GM19463 (cell line): ENCODE measurements around the gene TAS2R39.
"Not testable (repeated sequence)": the region's sequence is repeated elsewhere in the genome, so short reads cannot be mapped to it uniquely, and the experiment has no call there.

Experiments used
- ATAC-seq: cut with Tn5 transposase; IDR thresholded peaks from one replicate; pipeline ENCODE4 v1.9.1; 2021; ENCODE audit warnings: mild to moderate bottlenecking, moderate library complexity; ENCODE audit not compliant: unreplicated experiment

The TAS2R39 gene

DNA sequence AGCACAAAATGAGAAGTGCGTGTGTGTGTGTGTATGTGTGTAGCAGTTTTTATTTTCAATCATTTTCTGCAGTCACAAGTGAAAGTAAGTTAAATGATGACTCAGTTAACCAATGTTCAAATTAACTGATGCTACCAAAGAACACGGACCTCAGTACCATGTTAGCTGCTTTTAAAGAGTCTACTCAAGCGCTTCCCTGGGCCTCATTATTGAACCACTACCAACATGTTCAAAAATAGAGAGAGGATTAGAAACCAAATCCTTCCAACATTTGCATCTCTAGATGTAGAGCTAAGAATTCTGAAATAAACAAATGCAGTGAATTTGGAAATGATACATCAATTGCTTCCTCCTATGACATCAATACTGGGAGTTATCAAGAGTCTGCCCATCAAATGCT lies at the start of gene TAS2R39:
TAS2R39 (plus strand) TSS at position 396 of the 400 bp plus-strand sequence; CDS start at position 396, 0 bp downstream.
- no peak for ATAC-seq

DNA sequence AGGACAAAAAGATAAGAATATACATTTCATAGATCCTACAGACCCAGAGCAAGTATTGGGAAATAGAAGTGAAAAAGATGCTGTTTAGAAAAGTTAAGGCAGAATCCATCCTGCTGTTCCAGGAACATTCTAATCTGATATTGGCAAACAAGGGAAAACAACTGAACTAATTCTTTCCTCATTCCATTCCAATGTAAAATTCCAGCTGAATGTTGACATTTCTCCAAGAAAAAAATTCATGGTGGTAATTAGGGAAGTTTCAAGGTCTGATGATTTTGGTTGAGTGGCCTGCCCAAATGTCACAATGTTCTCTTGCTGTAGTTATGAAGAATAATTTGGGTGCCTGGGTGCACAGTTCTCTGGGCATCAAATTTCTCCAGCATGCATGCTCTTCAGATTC lies 36.1 kb upstream of the TAS2R39 start:
- ATAC-seq, result no peak

DNA sequence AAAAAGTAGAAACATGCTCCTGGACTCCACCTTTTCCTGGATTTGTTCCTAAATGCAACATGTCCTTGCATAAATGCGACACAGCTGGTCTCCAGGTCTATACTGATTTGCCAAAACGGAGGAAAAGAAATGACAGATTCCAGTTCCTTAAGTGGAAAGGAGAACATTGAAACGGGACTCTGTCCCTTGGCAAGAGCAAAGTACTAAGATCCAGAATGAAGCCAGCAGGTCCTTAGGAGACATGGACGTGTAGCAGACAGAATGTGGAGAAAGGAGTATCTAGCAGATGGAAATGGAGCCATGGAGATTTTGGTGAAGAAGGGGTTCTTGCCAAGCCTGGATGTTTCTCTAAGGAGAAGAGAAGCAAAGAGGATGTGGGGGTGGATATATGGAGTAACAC lies 35.2 kb upstream of the TAS2R39 start:
- no peak for ATAC-seq

DNA sequence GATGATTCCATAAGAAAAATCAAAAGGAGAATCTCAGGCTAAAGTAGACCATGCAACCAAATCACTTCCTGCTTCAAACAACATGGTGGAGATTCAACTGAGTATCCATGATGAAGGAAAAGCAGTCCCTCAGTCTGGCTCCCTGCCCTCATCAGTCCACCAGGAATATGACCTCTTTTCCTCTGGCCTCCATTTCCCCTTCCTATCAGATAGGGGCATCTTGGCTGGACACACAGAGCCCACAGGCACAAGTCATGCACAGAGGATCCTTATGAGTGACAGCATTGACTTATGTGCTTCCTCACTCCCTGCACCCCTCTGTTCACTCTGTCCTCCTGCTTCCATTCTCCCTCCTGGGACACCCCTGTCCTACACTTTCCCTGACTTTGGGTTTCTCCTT lies 34.6 kb upstream of the TAS2R39 start:
- no peak for ATAC-seq

DNA sequence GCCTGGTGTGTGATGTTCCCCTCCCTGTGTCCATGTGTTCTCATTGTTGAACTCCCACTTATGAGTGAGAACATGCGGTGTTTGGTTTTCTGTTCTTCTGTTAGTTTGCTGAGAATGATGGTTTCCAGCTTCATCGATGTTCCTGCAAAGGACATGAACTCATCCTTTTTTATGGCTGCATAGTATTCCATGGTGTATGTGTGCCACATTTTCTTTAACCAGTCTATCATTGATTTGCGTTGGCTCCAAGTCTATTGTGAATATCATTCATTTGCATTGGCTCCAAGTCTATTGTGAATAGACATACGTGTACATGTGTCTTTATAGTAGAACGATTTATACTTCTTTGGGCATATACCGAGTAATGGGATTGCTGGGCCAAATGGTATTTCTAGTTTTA lies 32.5 kb upstream of the TAS2R39 start:
- not testable (repeated sequence) for ATAC-seq

DNA sequence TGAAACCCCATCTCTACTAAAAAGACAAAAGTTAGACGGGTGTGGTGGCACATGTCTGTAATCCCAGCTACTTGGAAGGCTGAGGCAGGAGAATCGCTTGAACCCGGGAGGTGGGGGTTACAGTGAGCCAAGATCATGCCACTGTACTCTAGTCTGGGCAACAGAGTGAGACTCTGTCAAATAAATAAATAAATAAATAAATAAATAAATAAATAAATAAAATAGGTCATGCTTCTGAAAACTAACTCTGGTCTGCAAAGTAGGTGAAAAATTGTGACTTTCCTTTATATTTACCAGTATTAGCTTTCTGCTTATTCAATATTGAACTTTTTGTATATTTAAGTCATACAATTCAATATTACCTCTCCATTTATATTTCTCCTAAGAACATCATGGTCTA lies 24.6 kb upstream of the TAS2R39 start:
- ATAC-seq, result not testable (repeated sequence)

DNA sequence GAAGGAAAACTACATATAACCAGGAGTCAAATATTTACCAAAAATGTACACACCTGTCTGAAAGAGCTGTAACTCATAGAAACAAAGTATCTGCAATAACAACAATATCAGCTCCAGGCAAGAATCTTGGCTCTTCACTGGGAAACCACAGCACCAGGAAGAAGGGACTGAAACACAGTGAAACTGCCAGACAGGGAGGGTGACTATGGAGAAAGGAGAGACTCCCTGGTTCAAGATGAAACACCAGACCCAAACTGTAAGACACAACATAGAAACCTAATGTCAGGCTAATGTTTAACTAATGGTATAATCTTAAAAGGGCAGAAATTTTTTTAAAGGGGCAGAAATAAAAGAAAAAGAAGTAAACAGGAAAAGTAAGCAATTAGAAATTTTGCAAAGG lies 11.5 kb upstream of the TAS2R39 start:
- ATAC-seq, result no peak

DNA sequence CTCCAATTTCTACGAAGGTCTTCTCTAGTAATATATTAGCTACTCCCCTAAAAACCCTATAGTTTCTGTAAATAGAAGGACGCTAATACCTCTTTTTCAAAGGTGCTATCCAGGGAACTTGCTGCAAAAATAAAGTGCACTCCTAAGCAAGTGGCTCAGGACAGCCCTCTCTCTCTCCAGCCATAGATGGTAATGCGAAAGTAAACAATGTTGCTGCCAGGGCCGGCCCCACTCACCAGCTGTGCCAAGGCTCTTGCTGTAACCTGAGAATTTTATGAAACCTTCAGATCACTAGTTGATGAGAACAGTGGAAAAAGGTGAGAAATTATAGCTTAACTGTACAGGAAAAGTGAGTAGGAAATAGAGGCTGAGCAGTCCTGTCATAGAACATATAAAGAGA lies 10.9 kb upstream of the TAS2R39 start:
- ATAC-seq, result no peak

DNA sequence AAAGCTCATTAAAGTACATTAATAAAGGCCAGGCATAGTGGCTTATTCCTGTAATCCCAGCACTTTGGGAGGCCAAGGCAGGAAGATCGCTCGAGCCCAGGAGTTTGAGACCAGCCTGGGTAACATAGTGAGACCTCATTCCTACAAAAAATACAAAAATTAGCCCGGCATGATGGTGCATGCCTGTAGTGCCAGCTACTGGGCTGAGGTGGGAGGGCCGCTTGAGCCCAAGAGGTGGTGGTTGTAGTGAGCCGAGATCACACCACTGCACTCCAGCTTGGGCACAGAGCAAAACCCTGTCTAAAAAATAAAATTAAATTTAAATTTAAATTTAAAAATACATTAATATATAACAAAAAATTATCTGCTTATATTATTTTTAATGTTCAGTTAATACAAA lies 7.1 kb upstream of the TAS2R39 start:
- ATAC-seq, result no peak

DNA sequence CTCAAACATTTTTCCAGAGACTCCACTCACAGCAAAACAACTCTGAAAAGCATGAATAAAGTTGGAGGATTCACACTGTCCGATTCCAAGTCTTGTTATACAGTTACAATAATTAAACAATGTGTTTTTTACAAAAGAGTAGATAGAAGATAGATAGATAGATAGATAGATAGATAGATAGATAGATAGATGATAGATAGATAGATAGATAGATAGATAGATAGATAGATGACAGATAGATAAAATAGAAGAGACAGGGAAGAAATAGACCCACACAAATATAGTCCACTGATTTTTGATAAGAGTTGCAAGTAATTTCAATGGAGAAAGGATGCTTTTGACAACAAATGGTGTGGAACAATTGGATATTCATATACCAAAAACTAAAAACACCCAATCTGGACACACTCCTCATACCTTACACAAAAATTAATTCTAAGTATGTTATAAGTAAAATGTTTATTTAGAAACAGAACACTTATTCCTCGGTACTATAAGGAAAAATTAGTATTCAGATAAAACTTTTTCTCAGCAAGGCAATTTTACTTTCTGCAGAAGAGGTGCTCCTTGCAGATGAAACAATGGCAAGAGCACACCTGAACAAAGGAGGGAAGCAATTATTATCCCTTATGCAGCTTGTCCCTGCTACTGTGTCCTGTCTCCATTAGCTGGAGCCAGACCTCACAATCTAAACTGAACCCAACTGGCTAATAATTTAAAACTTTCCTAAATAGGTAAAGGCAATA lies 5.7 kb upstream of the TAS2R39 start:
- no peak for ATAC-seq

DNA sequence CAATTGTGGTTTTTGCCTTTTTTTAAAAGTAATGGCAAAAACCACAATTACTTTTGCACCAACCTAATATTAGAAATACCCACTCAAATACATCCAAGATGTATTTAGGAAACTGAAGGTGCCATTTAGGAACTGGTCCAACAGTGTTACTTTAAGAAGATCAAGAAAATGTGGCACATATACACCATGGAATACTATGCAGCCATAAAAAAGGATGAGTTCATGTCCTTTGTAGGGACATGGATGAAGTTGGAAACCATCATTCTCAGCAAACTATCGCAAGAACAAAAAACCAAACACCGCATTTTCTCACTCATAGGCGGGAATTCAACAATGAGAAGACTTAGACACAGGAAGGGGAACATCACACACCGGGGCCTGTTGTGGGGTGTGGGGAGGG lies 2.4 kb upstream of the TAS2R39 start:
- ATAC-seq, result not testable (repeated sequence)

DNA sequence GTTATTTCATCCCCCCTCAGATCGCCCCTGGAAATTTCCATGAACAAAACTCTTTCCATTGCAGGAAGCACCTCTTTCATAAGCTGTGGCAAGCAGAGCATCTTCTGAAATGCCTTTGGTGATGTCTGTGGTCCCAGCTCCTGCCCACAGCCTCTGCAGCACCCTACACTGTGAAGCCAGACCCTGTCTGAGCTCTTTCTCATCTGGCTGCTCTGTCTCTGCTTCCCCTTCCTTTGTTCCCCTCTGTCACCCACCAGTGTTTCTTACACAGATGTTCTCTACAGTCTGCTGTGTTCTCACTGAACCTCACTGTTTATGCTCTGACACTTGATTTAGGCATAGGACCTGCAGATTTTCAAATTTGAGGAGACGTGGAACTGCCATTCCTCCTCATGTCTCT lies 1.9 kb upstream of the TAS2R39 start:
- no peak for ATAC-seq

DNA sequence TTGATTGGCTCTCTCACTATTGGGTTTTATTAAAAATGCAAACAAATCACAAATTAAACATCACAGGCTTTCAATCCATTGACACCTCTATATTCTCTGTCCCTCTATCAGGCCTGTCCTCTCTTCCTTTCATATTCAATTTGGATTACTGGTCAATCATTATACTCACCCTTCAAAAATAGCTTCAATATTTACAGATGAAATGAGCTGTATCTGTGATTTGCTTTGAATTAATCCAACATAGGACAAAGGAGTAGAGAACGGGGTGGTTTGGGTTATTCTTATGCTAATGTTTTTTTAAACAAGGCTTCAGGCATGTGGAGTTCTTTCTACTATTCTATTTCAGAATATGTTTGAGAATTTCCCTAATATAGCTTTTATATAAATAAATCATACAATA lies 2.3 kb downstream of the TAS2R39 start:
- ATAC-seq, result no peak

DNA sequence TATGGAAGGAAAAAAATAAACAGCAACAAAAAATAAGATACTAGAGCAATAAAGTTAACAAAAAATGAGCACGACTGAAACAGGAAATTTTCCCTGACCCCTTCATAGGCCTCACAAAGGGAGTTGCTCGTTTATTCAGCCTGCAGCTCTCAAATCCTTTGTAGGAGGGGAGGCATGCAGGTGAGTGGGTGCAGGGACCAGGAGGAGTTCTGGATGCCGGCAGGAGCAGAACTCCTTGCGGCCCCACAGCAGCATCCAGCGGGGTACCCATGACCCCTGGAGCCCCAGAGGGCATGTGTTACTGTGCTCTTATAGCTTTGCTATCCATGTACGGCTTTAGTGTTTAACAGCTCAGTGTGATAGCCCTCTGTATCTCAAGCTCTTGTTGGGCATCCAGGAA lies 5.8 kb downstream of the TAS2R39 start:
- no peak for ATAC-seq

DNA sequence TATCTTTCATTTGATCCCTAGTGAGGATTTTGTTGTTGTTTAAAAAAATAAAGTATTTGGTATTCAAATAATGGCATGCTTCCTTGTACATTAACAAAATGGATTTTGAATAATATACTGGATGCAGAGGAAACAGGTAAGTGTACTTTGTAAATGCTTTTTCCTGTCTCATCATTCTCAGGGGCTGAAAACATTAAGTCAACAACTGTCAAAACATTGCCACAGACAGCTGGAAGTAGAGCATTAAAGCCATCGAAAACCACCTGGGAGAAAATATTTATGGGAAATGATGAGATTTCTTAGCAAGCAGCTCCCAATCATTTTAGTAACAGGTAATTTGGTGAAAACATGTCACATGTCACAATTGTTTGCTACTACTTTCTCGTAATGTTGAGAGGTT lies 10.7 kb downstream of the TAS2R39 start:
- ATAC-seq, result no peak

DNA sequence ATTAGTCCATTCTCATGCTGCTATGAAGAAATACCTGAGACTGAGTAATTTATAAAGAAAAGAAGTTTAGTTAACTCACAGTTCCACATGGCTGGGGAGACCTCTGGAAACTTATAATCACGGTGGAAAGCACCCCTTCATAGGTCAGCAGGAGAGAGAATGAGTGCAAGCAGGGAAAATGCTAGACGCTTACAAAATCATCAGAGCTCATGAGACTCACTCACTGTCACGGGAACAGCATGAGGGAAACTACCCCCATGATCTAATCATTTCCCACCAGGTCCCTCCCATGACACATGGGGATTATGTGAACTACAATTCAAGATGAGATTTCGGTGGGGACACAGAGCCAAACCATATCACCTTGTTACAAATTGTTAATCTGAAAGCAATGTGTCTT lies 15.8 kb downstream of the TAS2R39 start:
- ATAC-seq, result peak; percentile 74

DNA sequence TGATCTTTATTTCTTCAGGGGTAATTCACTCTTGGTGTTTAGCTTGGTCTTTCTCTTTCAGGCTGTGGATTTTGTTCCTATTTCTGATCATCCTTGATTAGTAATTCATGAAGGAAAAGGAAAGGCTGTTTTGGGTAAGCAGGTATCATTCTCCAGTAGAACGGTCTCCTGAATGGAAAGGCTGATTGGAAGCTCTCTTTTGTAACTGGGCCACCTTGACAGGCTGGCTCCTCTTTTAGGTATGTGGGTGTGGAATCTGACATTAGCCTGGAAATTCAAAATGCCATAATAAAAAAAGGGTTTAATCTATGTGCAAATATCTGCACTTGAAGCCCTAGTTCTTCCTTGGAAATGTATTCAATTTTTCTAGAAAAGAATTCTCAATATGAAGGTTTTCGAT lies 18.9 kb downstream of the TAS2R39 start:
- no peak for ATAC-seq

DNA sequence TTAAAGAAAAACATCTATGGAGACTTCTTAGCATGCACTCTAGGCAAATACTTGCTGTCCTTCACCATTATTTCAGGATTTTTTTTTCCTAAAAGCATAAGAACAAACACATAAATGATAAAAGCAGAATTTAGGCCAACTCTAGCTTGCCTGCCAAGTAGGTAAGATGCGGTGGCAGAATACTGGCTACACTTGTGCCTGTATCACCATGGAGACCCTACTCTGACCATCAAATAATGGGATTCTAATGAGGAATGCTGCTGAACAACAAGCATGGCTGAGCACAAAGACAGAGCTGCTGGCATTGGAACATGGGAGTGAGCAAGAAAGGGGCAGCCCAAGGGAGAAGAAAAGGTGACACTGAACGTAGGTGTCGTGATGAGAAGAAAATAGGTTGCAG lies 20.2 kb downstream of the TAS2R39 start:
- ATAC-seq, result no peak

DNA sequence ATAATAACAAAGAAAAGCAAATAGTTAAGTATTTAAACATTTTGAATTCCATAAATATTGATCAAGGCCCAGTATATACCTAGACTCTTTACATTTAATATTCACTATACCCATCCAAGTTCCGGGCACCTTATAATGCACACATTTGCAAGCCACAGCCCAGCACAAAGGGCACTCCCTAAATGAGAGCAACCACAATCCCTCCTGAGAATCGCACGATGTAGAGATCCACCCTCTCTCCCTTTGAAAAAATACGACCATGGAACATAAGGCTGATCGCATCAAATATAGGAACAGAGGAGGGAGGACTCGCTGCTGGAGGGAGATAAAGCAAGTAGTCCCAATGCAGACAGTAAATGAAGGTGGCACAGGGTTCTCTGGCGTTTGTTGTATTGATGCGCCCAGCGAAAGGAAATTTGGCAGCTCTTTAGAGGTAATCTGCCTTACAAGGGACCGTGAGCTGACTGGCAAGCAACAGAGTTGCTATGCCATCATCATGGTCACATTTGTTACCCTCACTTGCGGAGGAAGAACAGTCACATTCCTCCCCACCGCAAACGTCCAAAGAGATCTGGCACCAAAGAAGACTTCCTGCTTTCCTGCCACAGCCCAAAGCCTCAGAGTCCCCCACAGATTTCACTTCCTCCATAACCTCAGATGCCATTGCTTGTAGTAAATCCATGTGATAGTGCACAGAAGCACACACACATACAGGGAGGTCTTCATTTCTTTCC lies 22.5 kb downstream of the TAS2R39 start:
- ATAC-seq, result peak; percentile 86

DNA sequence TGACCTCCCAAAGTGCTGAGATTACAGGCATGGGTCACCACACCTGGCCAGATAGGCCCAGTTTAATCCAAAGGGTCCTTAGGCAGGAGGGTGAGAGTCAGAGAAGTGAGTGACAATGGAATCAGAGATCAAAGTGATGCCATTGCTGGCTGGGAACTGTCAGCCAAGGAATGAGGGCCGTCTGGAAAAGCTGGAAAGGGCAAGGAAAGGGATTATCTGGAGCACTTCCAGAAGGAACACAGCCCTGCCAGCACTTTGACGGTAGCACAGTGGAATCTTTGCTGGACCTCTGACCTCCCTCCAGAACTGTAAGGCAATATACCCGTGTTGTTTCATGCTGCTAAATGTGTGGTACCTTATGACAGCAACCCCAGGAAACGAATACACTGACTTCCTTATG lies 27.3 kb downstream of the TAS2R39 start:
- ATAC-seq, result no peak

DNA sequence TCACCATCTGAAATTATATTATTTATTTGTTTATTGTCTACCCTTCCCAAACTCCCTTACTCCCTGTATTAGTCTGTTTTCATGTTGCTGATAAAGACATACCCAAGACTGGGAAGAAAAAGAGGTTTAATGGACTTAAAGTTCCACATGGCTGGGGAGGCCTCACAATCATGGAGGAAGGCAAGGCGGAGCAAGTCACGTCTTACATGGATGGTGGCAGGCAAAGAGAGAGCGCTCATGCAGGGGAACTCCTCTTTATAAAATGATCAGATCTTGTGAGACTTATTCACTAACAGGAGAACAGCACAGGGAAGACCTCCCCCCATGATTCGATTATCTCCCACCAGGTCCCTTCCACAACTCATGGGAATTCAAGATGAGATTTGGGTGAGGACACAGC lies 30.3 kb downstream of the TAS2R39 start:
- not testable (repeated sequence) for ATAC-seq
